A673 (cell line): Measurements from ENCODE around the gene ACIN1. TPM values are rescaled to one million over a fixed set of nuclear protein-coding genes. Genes with fewer than 3 reads are reported as not detected.

Experiments
- BruUV-seq: library from RNA; stranded (reverse); fragments of 400-500 nt; replicated peaks from 2 replicates; lab custom pipeline; 2021; lab: Mats Ljungman, UMichigan
- CTCF ChIA-PET: fragments of 300-600 bp; sonication (Branson Sonifier 250); formaldehyde crosslinking; loops from one replicate; lab custom pipeline; 2022; ENCODE audit warnings: antibody characterized with exemption; lab: Charles Lee
- POLR2A ChIA-PET: fragments of 300-600 bp; sonication (Branson Sonifier 250); formaldehyde crosslinking; loops from one replicate; lab custom pipeline; 2022; ENCODE audit warnings: antibody characterized with exemption; ENCODE audit not compliant: low non-redundant PET; lab: Charles Lee
- DNase-seq: peaks from one replicate; pipeline ENCODE4 v3.0.0-alpha.2; 2015; ENCODE audit warnings: low spot score
- H3K27ac ChIP-seq: fragments of 200-600 bp; sonication (generic); 2 replicates; pipeline ENCODE4 v1.5.1; 2016; ENCODE audit warnings: mixed run types, low read depth, mild to moderate bottlenecking, mixed read lengths, antibody characterized with exemption, low read length; ENCODE audit not compliant: poor library complexity, severe bottlenecking
- H3K27me3 ChIP-seq: fragments of 200-600 bp; sonication (generic); replicated peaks from 2 replicates; pipeline ENCODE4 v1.6.1; 2017; ENCODE audit warnings: mixed run types, low read depth, mild to moderate bottlenecking, mixed read lengths, antibody characterized with exemption, low read length; ENCODE audit not compliant: insufficient read depth, poor library complexity
- H3K36me3 ChIP-seq: fragments of 200-600 bp; sonication (generic); 2 replicates; pipeline ENCODE4 v1.6.1; 2016; ENCODE audit warnings: mixed run types, mild to moderate bottlenecking, mixed read lengths, antibody characterized with exemption, low read length; ENCODE audit not compliant: insufficient read depth, poor library complexity, severe bottlenecking
- H3K4me1 ChIP-seq: fragments of 200-600 bp; sonication (generic); 2 replicates; pipeline ENCODE4 v1.6.1; 2017; ENCODE audit warnings: mixed run types, mild to moderate bottlenecking, mixed read lengths, antibody characterized with exemption, low read length; ENCODE audit not compliant: insufficient read depth, poor library complexity, severe bottlenecking
- H3K4me3 ChIP-seq: fragments of 200-600 bp; sonication (generic); 2 replicates; pipeline ENCODE4 v1.5.1; 2016; ENCODE audit warnings: low read depth, mixed run types, mild to moderate bottlenecking, mixed read lengths, low read length; ENCODE audit not compliant: poor library complexity, severe bottlenecking
- H3K9me3 ChIP-seq: fragments of 200-600 bp; sonication (generic); 2 replicates; pipeline ENCODE4 v1.6.1; 2016; ENCODE audit warnings: mixed run types, low read depth, mild to moderate bottlenecking, mixed read lengths, antibody characterized with exemption, low read length; ENCODE audit not compliant: poor library complexity, severe bottlenecking
- CTCF ChIP-seq: fragments of 300-800, 200-600 bp; sonication (generic); conservative IDR thresholded peaks from 2 replicates; pipeline ENCODE4 v1.5.1; 2017; ENCODE audit warnings: low read depth, mild to moderate bottlenecking, antibody characterized with exemption, low read length, moderate library complexity, mixed read lengths
- EZH2 ChIP-seq: fragments of 200-600 bp; sonication (generic); IDR thresholded peaks from 2 replicates; pipeline ENCODE4 v1.6.1; 2017; ENCODE audit warnings: borderline replicate concordance, low read depth, mild to moderate bottlenecking, mixed read lengths, antibody characterized with exemption, low read length; ENCODE audit not compliant: poor library complexity, severe bottlenecking
- intact Hi-C: fragments of 100-400 bp; cut with micrococcal nuclease; formaldehyde crosslinking; loops from one replicate; pipeline ENCODE4 v1.10.0; 2022; ENCODE audit not compliant: unreplicated experiment
- total RNA-seq: library from RNA; stranded (reverse); gene quantifications from 2 replicates; pipeline ENCODE4 v1.2.3, GENCODE V29; 2021

Gene ACIN1
- total RNA-seq, 1 experiment from 2014 or later, result 339 TPM

GRCh38 chr14:23021434-23021833, 73.5 kb downstream of the ACIN1 start:
- peak; percentile 32 for DNase-seq
- H3K4me3 ChIP-seq, result no peak overlapping the region
- no peak for TF ChIP-seq EZH2
- TF ChIP-seq CTCF, result no peak
- BruUV-seq, result no TSS peak
- H3K9me3 ChIP-seq, result no peaks in the 10 kb centered on the region
- no peaks in the 10 kb centered on the region for H3K27me3 ChIP-seq
- H3K4me1 ChIP-seq, result peaks cover 60% of the 10 kb centered on the region
- H3K27ac ChIP-seq, result peak overlapping the region; percentile 95
- intact Hi-C loops, result no loop called here
- peaks cover 7% of the 10 kb centered on the region for H3K36me3 ChIP-seq
- ChIA-PET CTCF (no interaction called here), POLR2A (no interaction called here)

GRCh38 chr14:23020143-23021128, 74.5 kb downstream of the ACIN1 start:
- intact Hi-C loops, result no loop called here
- Histone ChIP-seq H3K27me3 (no peaks in the 10 kb centered on the region), H3K9me3 (no peaks in the 10 kb centered on the region), H3K4me1 (peaks cover 51% of the 10 kb centered on the region), H3K36me3 (no peaks in the 10 kb centered on the region), H3K4me3 (no peak overlapping the region), H3K27ac (peak overlapping the region; percentile 95)
- ChIA-PET POLR2A (no interaction called here), CTCF (interaction anchor here (0.7 kb wide), 1 partner anchor 180 kb away, joined by 3 read pairs; no protein-coding TSS in a partner anchor)
- DNase-seq, result peak; percentile 40
- TF ChIP-seq CTCF, result no peak
- no peak for TF ChIP-seq EZH2
- BruUV-seq, result no TSS peak

- intact Hi-C loops, result no loop called here
- POLR2A ChIA-PET, result no interaction called here
- Histone ChIP-seq H3K27me3 (no peaks in the 10 kb centered on the region), H3K27ac (no peak overlapping the region), H3K9me3 (no peaks in the 10 kb centered on the region), H3K4me1 (peaks cover 28% of the 10 kb centered on the region), H3K36me3 (no peaks in the 10 kb centered on the region), H3K4me3 (no peak overlapping the region)
- DNase-seq, result no peak
- TF ChIP-seq CTCF (no peak), EZH2 (no peak)
- BruUV-seq, result no TSS peak
- CTCF ChIA-PET, result no interaction called here
These were observed 76.8 kb downstream of the ACIN1 start for GRCh38 chr14:23018107-23018506.
